ENCODE measurements around the gene OR6C1.

GRCh38 chr12:55365086-55365485, 50.9 kb downstream of the OR6C1 start:
- no peak for TF ChIP-seq EZH2 (IDR thresholded peaks at IDR 0.05; ENCODE audit: insufficient read depth, low read length)
- TF ChIP-seq CTCF (IDR thresholded peaks at IDR 0.05; ENCODE audit: insufficient read depth, low read depth, low read length): no peak

Data from astrocyte (in vitro differentiated cells and primary cell).